ENCODE results near the gene C3orf18.

- no peak for TF ChIP-seq CTCF (IDR thresholded peaks at IDR 0.05)
- no peak for TF ChIP-seq POLR2A (IDR thresholded peaks at IDR 0.05)
- TF ChIP-seq POLR2AphosphoS5 (IDR thresholded peaks at IDR 0.05): no peak
These were observed 13.9 kb upstream of the C3orf18 start for GRCh38 chr3:50581459-50581842.

Data from sigmoid colon (tissue), 4 donors.